Endothelial cell of umbilical vein (primary cell): ENCODE data around the gene TMEM167B. TPM values are rescaled to one million over a fixed set of nuclear protein-coding genes. Genes with fewer than 3 reads are reported as not detected.

Experiments used
- BruUV-seq: library from RNA; stranded (reverse); fragments of 400-500 nt; replicated peaks from 2 replicates; lab custom pipeline; 2021; lab: Mats Ljungman, UMichigan
- CTCF ChIA-PET: fragments of 300-600, 350-600 bp; sonication (Branson Sonifier 250); formaldehyde crosslinking; loops from one replicate; lab custom pipeline; 2021; ENCODE audit warnings: antibody characterized with exemption, inconsistent platforms; lab: Charles Lee
- POLR2A ChIA-PET: fragments of 300-600, 350-600 bp; sonication (Branson Sonifier 250); formaldehyde crosslinking; loops from one replicate; lab custom pipeline; 2021; ENCODE audit warnings: antibody characterized with exemption, inconsistent platforms; lab: Charles Lee
- DNase-seq: peaks from one replicate; pipeline ENCODE4 v3.0.0-alpha.2; 2011; ENCODE audit warnings: low read depth, low spot score
- FAIRE-seq: peaks from 2 replicates; lab custom pipeline; 2011; peaks lifted over from hg19 to GRCh38; lab: Jason Lieb, UNC
- H2AFZ ChIP-seq: 2 replicates; pipeline ENCODE4 v1.6.0; 2012; ENCODE audit warnings: low read depth, low read length, control low read depth, inconsistent platforms
- H3K27ac ChIP-seq: 2 replicates; pipeline ENCODE4 v1.5.1; 2011; ENCODE audit warnings: low read depth, mild to moderate bottlenecking, control low read depth, low read length, moderate library complexity; ENCODE audit not compliant: insufficient read depth
- H3K27me3 ChIP-seq, 2 experiments: 2 replicates each; pipeline versions ENCODE4 v1.6.0 to v1.6.1; 2011; ENCODE audit warnings: low read length in 2 of 2, mixed read lengths in 1 of 2; ENCODE audit not compliant: control insufficient read depth in 2 of 2, insufficient read depth in 2 of 2
- H3K36me3 ChIP-seq, 2 experiments: 2 replicates in 1 of 2; 3 replicates in 1 of 2; pipeline ENCODE4 v1.5.1; 2011; ENCODE audit warnings: low read length in 2 of 2, mild to moderate bottlenecking in 1 of 2, moderate library complexity in 1 of 2; ENCODE audit not compliant: control insufficient read depth in 2 of 2, insufficient read depth in 2 of 2; ENCODE audit errors: extremely low read depth in 1 of 2
- H3K4me1 ChIP-seq: 3 replicates; pipeline ENCODE4 v1.5.1; 2011; ENCODE audit warnings: mild to moderate bottlenecking, low read length; ENCODE audit not compliant: control insufficient read depth, insufficient read depth; ENCODE audit errors: extremely low read depth
- H3K4me2 ChIP-seq: 2 replicates; pipeline ENCODE4 v1.6.1; 2011; ENCODE audit warnings: low read length, control low read depth, mixed read lengths; ENCODE audit not compliant: insufficient read depth
- H3K4me3 ChIP-seq, 3 experiments: fragments of 200-600 bp in 1 of 3; sonication (generic), shearing (Covaris generic) in 1 of 3; replicated peaks in 1 of 3; 2 replicates each; pipeline ENCODE4 v1.5.1; 2011 to 2016; ENCODE audit warnings: control low read depth in 3 of 3, low read length in 3 of 3, mild to moderate bottlenecking in 2 of 3, inconsistent platforms in 1 of 3, low read depth in 1 of 3, moderate library complexity in 1 of 3; ENCODE audit not compliant: insufficient read depth in 1 of 3
- H3K79me2 ChIP-seq: 2 replicates; pipeline ENCODE4 v1.6.0; 2012; ENCODE audit warnings: low read length, inconsistent platforms; ENCODE audit not compliant: control insufficient read depth, insufficient read depth
- H3K9ac ChIP-seq: replicated peaks from 2 replicates; pipeline ENCODE3; 2011; ENCODE audit warnings: low read length, control low read depth; ENCODE audit not compliant: insufficient read depth; ENCODE audit errors: extremely low read depth
- H3K9me1 ChIP-seq: replicated peaks from 3 replicates; pipeline ENCODE4 v1.6.0; 2011; ENCODE audit warnings: mild to moderate bottlenecking, low read length; ENCODE audit not compliant: control insufficient read depth, insufficient read depth; ENCODE audit errors: extremely low read depth
- H3K9me3 ChIP-seq: replicated peaks from 2 replicates; pipeline ENCODE4 v1.5.1; 2012; ENCODE audit warnings: low read length, inconsistent platforms; ENCODE audit not compliant: control insufficient read depth, insufficient read depth
- H4K20me1 ChIP-seq: replicated peaks from 2 replicates; pipeline ENCODE3; 2011; ENCODE audit warnings: mild to moderate bottlenecking, low read length; ENCODE audit not compliant: control insufficient read depth, insufficient read depth; ENCODE audit errors: extremely low read depth
- EZH2 ChIP-seq: IDR thresholded peaks from 2 replicates; pipeline ENCODE4 v1.6.1; 2012; ENCODE audit warnings: borderline replicate concordance, low read depth, mild to moderate bottlenecking, moderate library complexity, low read length, inconsistent platforms; ENCODE audit not compliant: severe bottlenecking
- FOS ChIP-seq: IDR thresholded peaks from 2 replicates; pipeline ENCODE4 v1.6.1; 2011; ENCODE audit warnings: mild to moderate bottlenecking, low read length, moderate library complexity, borderline replicate concordance; ENCODE audit not compliant: insufficient read depth
- GATA2 ChIP-seq: IDR thresholded peaks from 2 replicates; pipeline ENCODE4 v1.7.0; 2011; ENCODE audit warnings: low read depth, mild to moderate bottlenecking, moderate library complexity, mixed read lengths, low read length; ENCODE audit not compliant: insufficient read length, insufficient read depth
- JUN ChIP-seq: IDR thresholded peaks from 2 replicates; pipeline ENCODE4 v1.6.1; 2011; ENCODE audit warnings: borderline replicate concordance, low read depth; ENCODE audit not compliant: insufficient read length, insufficient read depth
- MAX ChIP-seq: IDR thresholded peaks from 2 replicates; pipeline ENCODE4 v1.6.1; 2011; ENCODE audit not compliant: insufficient read depth, insufficient read length
- MYC ChIP-seq: IDR thresholded peaks from one replicate; pipeline ENCODE4 v1.6.1; 2011; ENCODE audit warnings: mild to moderate bottlenecking, low read depth, low read length
- POLR2A ChIP-seq: IDR thresholded peaks from 2 replicates; pipeline ENCODE4 v1.6.1; 2012; ENCODE audit warnings: low read depth, mild to moderate bottlenecking, control low read depth, low read length
- POLR2AphosphoS5 ChIP-seq: IDR thresholded peaks from 2 replicates; pipeline ENCODE4 v1.6.1; 2012; ENCODE audit warnings: low read depth, mild to moderate bottlenecking, control low read depth, low read length, moderate library complexity; ENCODE audit not compliant: insufficient read depth
- dilution Hi-C: fragments of 300-500 bp; cut with MboI; formaldehyde crosslinking; loops from one replicate; pipeline ENCODE4 v1.15.0; 2019; ENCODE audit warnings: low sequenced_read_pairs; ENCODE audit not compliant: extremely low pct_ligation_motif_present
- intact Hi-C: fragments of 100-400 bp; cut with micrococcal nuclease; formaldehyde crosslinking; loops from one replicate; pipeline ENCODE4 v1.10.0; 2022
- polyA plus RNA-seq, 4 experiments: library from polyadenylated mRNA; depleted of rRNA in 3 of 4; stranded (reverse) in 3 of 4; unstranded in 1 of 4; fragments of >200 nt; gene quantifications; 2 replicates each; pipeline versions ENCODE4 v1.2.1 to v1.2.3, GENCODE V29; 2011 to 2012; ENCODE audit warnings: missing spikeins in 1 of 4
- total RNA-seq: library from RNA; stranded (reverse); gene quantifications from 2 replicates; pipeline ENCODE4 v1.2.3, GENCODE V29; 2021
- TF ChIP-seq, protein P1 (sequence below), 2 donors: IDR thresholded peaks; 1 replicate in 1 of 2; 2 replicates in 1 of 2; pipeline ENCODE4 v1.5.1; 2011; ENCODE audit warnings: low read length in 2 of 2, mild to moderate bottlenecking in 2 of 2, moderate library complexity in 2 of 2, control low read depth in 1 of 2, inconsistent platforms in 1 of 2, low read depth in 1 of 2; ENCODE audit not compliant: insufficient read depth in 1 of 2; ENCODE audit errors: extremely low read depth in 1 of 2

The TMEM167B gene
- total and polyA plus RNA-seq, 2 donors (not counting 3 experiments of a cell fraction or from before 2014, with no cell fraction given): 6.7 to 21.1 TPM

- ChIA-PET CTCF (interaction anchor here (0.7 to 1.9 kb wide), 3 partner anchors 12 to 68 kb away, joined by 3 to 6 read pairs (median 5); no protein-coding TSS in a partner anchor), POLR2A (no interaction called here)
- Histone ChIP-seq H3K4me2 (no peak overlapping the region), H3K27ac (no peak overlapping the region), H4K20me1 (no peaks in the 10 kb centered on the region), H2AFZ (no peak overlapping the region), H3K4me1 (peaks cover 13% of the 10 kb centered on the region), H3K9me1 (no peaks in the 10 kb centered on the region), H3K9ac (no peak overlapping the region), H3K4me3 (no peak overlapping the region), H3K27me3 (no peaks in the 10 kb centered on the region), H3K36me3 (peaks cover 2 to 6% of the 10 kb centered on the region in 2 experiments), H3K9me3 (no peaks in the 10 kb centered on the region), H3K79me2 (peaks cover 29% of the 10 kb centered on the region)
- no peak for FAIRE-seq
- no peak for TF ChIP-seq EZH2
- no peak for TF ChIP-seq JUN
- no peak for TF ChIP-seq MYC
- no peak for DNase-seq
- intact Hi-C loops: loop anchor here (10.0 kb wide), 1 partner anchor 939 kb away; the partner anchor contains the start of gene STRIP1
- BruUV-seq: no TSS peak
- dilution Hi-C loops: no loop called here
Observed at GRCh38 chr1:109095631-109096030, 5.1 kb downstream of the TMEM167B start.

- Histone ChIP-seq H3K9me1 (no peaks in the 10 kb centered on the region), H2AFZ (no peak overlapping the region), H3K4me3 (no peak overlapping the region), H3K27me3 (no peaks in the 10 kb centered on the region), H4K20me1 (no peaks in the 10 kb centered on the region), H3K4me2 (no peak overlapping the region), H3K9me3 (no peaks in the 10 kb centered on the region), H3K36me3 (peaks cover 2 to 6% of the 10 kb centered on the region in 2 experiments), H3K9ac (no peak overlapping the region), H3K4me1 (peaks cover 13% of the 10 kb centered on the region), H3K27ac (no peak overlapping the region), H3K79me2 (peaks cover 31% of the 10 kb centered on the region)
- intact Hi-C loops: loop anchor here (10.0 kb wide), 1 partner anchor 939 kb away; the partner anchor contains the start of gene STRIP1
- FAIRE-seq (no peak), DNase-seq (no peak)
- BruUV-seq: no TSS peak
- ChIA-PET CTCF (interaction anchor here (0.7 to 1.9 kb wide), 3 partner anchors 12 to 68 kb away, joined by 3 to 6 read pairs (median 5); no protein-coding TSS in a partner anchor), POLR2A (interaction anchor here (0.6 kb wide), 1 partner anchor 328 kb away, joined by 3 read pairs; no protein-coding TSS in a partner anchor)
- TF ChIP-seq FOS (no peak), POLR2AphosphoS5 (no peak), POLR2A (no peak), MAX (no peak), JUN (no peak), GATA2 (no peak), EZH2 (no peak), MYC (no peak)
- TF ChIP-seq, protein P1, sequence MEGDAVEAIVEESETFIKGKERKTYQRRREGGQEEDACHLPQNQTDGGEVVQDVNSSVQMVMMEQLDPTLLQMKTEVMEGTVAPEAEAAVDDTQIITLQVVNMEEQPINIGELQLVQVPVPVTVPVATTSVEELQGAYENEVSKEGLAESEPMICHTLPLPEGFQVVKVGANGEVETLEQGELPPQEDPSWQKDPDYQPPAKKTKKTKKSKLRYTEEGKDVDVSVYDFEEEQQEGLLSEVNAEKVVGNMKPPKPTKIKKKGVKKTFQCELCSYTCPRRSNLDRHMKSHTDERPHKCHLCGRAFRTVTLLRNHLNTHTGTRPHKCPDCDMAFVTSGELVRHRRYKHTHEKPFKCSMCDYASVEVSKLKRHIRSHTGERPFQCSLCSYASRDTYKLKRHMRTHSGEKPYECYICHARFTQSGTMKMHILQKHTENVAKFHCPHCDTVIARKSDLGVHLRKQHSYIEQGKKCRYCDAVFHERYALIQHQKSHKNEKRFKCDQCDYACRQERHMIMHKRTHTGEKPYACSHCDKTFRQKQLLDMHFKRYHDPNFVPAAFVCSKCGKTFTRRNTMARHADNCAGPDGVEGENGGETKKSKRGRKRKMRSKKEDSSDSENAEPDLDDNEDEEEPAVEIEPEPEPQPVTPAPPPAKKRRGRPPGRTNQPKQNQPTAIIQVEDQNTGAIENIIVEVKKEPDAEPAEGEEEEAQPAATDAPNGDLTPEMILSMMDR (IDR thresholded peaks at IDR 0.05; ENCODE audit: extremely low read depth in 1 of 2, insufficient read depth in 1 of 2, low read depth in 1 of 2, low read length in 2 of 2): no peak
- dilution Hi-C loops: no loop called here
Observed at GRCh38 chr1:109096120-109096519, 5.6 kb downstream of the TMEM167B start.
